ENCODE results near the gene PSKH1. TPM values are rescaled to one million over a fixed set of nuclear protein-coding genes. Genes with fewer than 3 reads are reported as not detected.

PSKH1 gene
- polyA plus RNA-seq, 6 donors from 2014 or later, result 14.2 to 24.4 (median 17.4) TPM

- no peaks in the 10 kb centered on the region for H3K9me3 Mint-ChIP-seq
- H3K27me3 Mint-ChIP-seq, result no peaks in the 10 kb centered on the region
- H3K27ac Mint-ChIP-seq, result peak overlapping the region in 1 of 6 donors; percentile 36
- no peaks in the 10 kb centered on the region for H3K36me3 Mint-ChIP-seq
- DNase-seq (no peak), ATAC-seq (ENCODE audit: low read depth in 2 of 2) (no peak)
- H3K4me3 Mint-ChIP-seq, result no peak overlapping the region
- peaks cover 4 to 20% (median 9%) of the 10 kb centered on the region in 3 donors for H3K4me1 Mint-ChIP-seq
Measured at GRCh38 chr16:67944690-67945391, 51.8 kb downstream of the PSKH1 start.

- no peak overlapping the region for H3K4me3 Mint-ChIP-seq
- H3K27ac Mint-ChIP-seq, result peak overlapping the region in 1 of 6 donors; percentile 27
- no peaks in the 10 kb centered on the region for H3K36me3 Mint-ChIP-seq
- ATAC-seq (ENCODE audit: low read depth in 2 of 2) (no peak), DNase-seq (no peak)
- no peaks in the 10 kb centered on the region for H3K27me3 Mint-ChIP-seq
- no peaks in the 10 kb centered on the region for H3K9me3 Mint-ChIP-seq
- H3K4me1 Mint-ChIP-seq, result peaks cover 0 to 15% (median 3%) of the 10 kb centered on the region in 3 donors
Measured at GRCh38 chr16:67945392-67945933, 52.4 kb downstream of the PSKH1 start.

GRCh38 chr16:67946128-67946569 is 53.1 kb downstream of the PSKH1 start:
- Mint-ChIP-seq H3K4me1 (peaks cover 0 to 9% (median 3%) of the 10 kb centered on the region in 3 donors), H3K27ac (peak overlapping the region in 1 of 6 donors; percentile 27), H3K36me3 (no peaks in the 10 kb centered on the region), H3K4me3 (no peak overlapping the region), H3K27me3 (no peaks in the 10 kb centered on the region), H3K9me3 (no peaks in the 10 kb centered on the region)
- DNase-seq (no peak), ATAC-seq (ENCODE audit: low read depth in 2 of 2) (no peak)

GRCh38 chr16:67946966-67947558 is 54.0 kb downstream of the PSKH1 start:
- H3K9me3 Mint-ChIP-seq, result no peaks in the 10 kb centered on the region
- H3K27ac Mint-ChIP-seq, result no peak overlapping the region
- H3K4me1 Mint-ChIP-seq, result peaks cover 0 to 4% (median 3%) of the 10 kb centered on the region in 3 donors
- H3K4me3 Mint-ChIP-seq, result no peak overlapping the region
- no peak for ATAC-seq (ENCODE audit: low read depth in 2 of 2)
- DNase-seq, result no peak
- H3K27me3 Mint-ChIP-seq, result no peaks in the 10 kb centered on the region
- H3K36me3 Mint-ChIP-seq, result no peaks in the 10 kb centered on the region

GRCh38 chr16:67948015-67948414 is 55.0 kb downstream of the PSKH1 start:
- Mint-ChIP-seq H3K27ac (no peak overlapping the region), H3K9me3 (no peaks in the 10 kb centered on the region), H3K27me3 (no peaks in the 10 kb centered on the region), H3K4me1 (peaks cover 0 to 2% (median 0%) of the 10 kb centered on the region in 3 donors), H3K4me3 (peak overlapping the region in 1 of 8 donors; percentile 40), H3K36me3 (no peaks in the 10 kb centered on the region)
- DNase-seq (no peak), ATAC-seq (ENCODE audit: low read depth in 2 of 2) (no peak)

GRCh38 chr16:67949645-67950044 is 56.6 kb downstream of the PSKH1 start:
- ATAC-seq (ENCODE audit: low read depth in 2 of 2), result no peak
- no peaks in the 10 kb centered on the region for H3K4me1 Mint-ChIP-seq
- no peaks in the 10 kb centered on the region for H3K9me3 Mint-ChIP-seq
- no peak overlapping the region for H3K4me3 Mint-ChIP-seq
- no peaks in the 10 kb centered on the region for H3K27me3 Mint-ChIP-seq
- no peak overlapping the region for H3K27ac Mint-ChIP-seq
- no peaks in the 10 kb centered on the region for H3K36me3 Mint-ChIP-seq
- no peak for DNase-seq

GRCh38 chr16:67950335-67950843 is 57.3 kb downstream of the PSKH1 start:
- H3K9me3 Mint-ChIP-seq, result no peaks in the 10 kb centered on the region
- no peaks in the 10 kb centered on the region for H3K4me1 Mint-ChIP-seq
- DNase-seq (no peak), ATAC-seq (ENCODE audit: low read depth in 2 of 2) (no peak)
- no peaks in the 10 kb centered on the region for H3K27me3 Mint-ChIP-seq
- H3K4me3 Mint-ChIP-seq, result no peak overlapping the region
- H3K36me3 Mint-ChIP-seq, result no peaks in the 10 kb centered on the region
- H3K27ac Mint-ChIP-seq, result no peak overlapping the region

GRCh38 chr16:67951485-67951884 is 58.4 kb downstream of the PSKH1 start:
- DNase-seq (no peak), ATAC-seq (ENCODE audit: low read depth in 2 of 2) (no peak)
- Mint-ChIP-seq H3K27me3 (no peaks in the 10 kb centered on the region), H3K27ac (no peak overlapping the region), H3K4me3 (no peak overlapping the region), H3K4me1 (no peaks in the 10 kb centered on the region), H3K9me3 (no peaks in the 10 kb centered on the region), H3K36me3 (no peaks in the 10 kb centered on the region)

- Mint-ChIP-seq H3K4me1 (no peaks in the 10 kb centered on the region), H3K27me3 (no peaks in the 10 kb centered on the region), H3K4me3 (no peak overlapping the region), H3K36me3 (no peaks in the 10 kb centered on the region), H3K27ac (peak overlapping the region in 1 of 6 donors; percentile 37), H3K9me3 (no peaks in the 10 kb centered on the region)
- ATAC-seq (ENCODE audit: low read depth in 2 of 2), result no peak
- DNase-seq, result no peak
Measured at GRCh38 chr16:67953641-67954375, 60.8 kb downstream of the PSKH1 start.

GRCh38 chr16:67954421-67955196 is 61.6 kb downstream of the PSKH1 start:
- ATAC-seq (ENCODE audit: low read depth in 2 of 2), result no peak
- Mint-ChIP-seq H3K9me3 (no peaks in the 10 kb centered on the region), H3K36me3 (no peaks in the 10 kb centered on the region), H3K4me3 (no peak overlapping the region), H3K27me3 (no peaks in the 10 kb centered on the region), H3K27ac (peak overlapping the region in 2 of 6 donors; percentile 28 to 66), H3K4me1 (no peaks in the 10 kb centered on the region)
- DNase-seq, result no peak

- DNase-seq (no peak), ATAC-seq (ENCODE audit: low read depth in 2 of 2) (no peak)
- no peak overlapping the region for H3K4me3 Mint-ChIP-seq
- H3K27me3 Mint-ChIP-seq, result no peaks in the 10 kb centered on the region
- H3K4me1 Mint-ChIP-seq, result peaks cover 0 to 6% (median 0%) of the 10 kb centered on the region in 3 donors
- no peak overlapping the region for H3K27ac Mint-ChIP-seq
- no peaks in the 10 kb centered on the region for H3K9me3 Mint-ChIP-seq
- peaks cover 0 to 1% of the 10 kb centered on the region in 2 donors for H3K36me3 Mint-ChIP-seq
Measured at GRCh38 chr16:67957622-67958021, 64.6 kb downstream of the PSKH1 start.

- DNase-seq (no peak), ATAC-seq (ENCODE audit: low read depth in 2 of 2) (no peak)
- Mint-ChIP-seq H3K27me3 (no peaks in the 10 kb centered on the region), H3K36me3 (peaks cover 0 to 7% of the 10 kb centered on the region in 2 donors), H3K4me1 (peaks cover 5 to 17% (median 6%) of the 10 kb centered on the region in 3 donors), H3K9me3 (no peaks in the 10 kb centered on the region), H3K27ac (peak overlapping the region in 1 of 6 donors; percentile 57), H3K4me3 (no peak overlapping the region)
Measured at GRCh38 chr16:67959536-67960329, 66.7 kb downstream of the PSKH1 start.

All from naive B cell (primary cell).